Mesendoderm (in vitro differentiated cells): ENCODE results near the gene RHOBTB3.

Experiments
- DNase-seq: peaks from one replicate; pipeline ENCODE4 v3.0.0; 2013
- H2AK5ac ChIP-seq: 2 replicates; pipeline ENCODE4 v1.6.1; 2013; ENCODE audit warnings: low read length, inconsistent platforms
- H2BK120ac ChIP-seq: 2 replicates; pipeline ENCODE4 v1.6.1; 2013; ENCODE audit warnings: low read depth, mild to moderate bottlenecking, low read length, moderate library complexity, mixed read lengths
- H2BK15ac ChIP-seq: replicated peaks from 2 replicates; pipeline ENCODE4 v1.6.1; 2013; ENCODE audit warnings: low read depth, mild to moderate bottlenecking, moderate library complexity
- H2BK5ac ChIP-seq: 2 replicates; pipeline ENCODE4 v1.6.1; 2013; ENCODE audit warnings: low read length, inconsistent platforms
- H3K18ac ChIP-seq: 2 replicates; pipeline ENCODE4 v1.6.1; 2013; ENCODE audit warnings: mild to moderate bottlenecking, low read length, mixed read lengths
- H3K23ac ChIP-seq: one replicate; pipeline ENCODE4 v1.6.1; 2013; ENCODE audit warnings: low read length
- H3K27ac ChIP-seq: 2 replicates; pipeline ENCODE4 v1.5.1; 2013; ENCODE audit warnings: low read depth, mild to moderate bottlenecking, inconsistent platforms, low read length, moderate library complexity
- H3K27me3 ChIP-seq: 2 replicates; pipeline ENCODE4 v1.6.1; 2013; ENCODE audit warnings: low read length, control low read depth, mild to moderate bottlenecking, inconsistent platforms; ENCODE audit not compliant: insufficient read depth, poor library complexity
- H3K36me3 ChIP-seq: 2 replicates; pipeline ENCODE4 v1.6.1; 2013; ENCODE audit warnings: low read length, inconsistent platforms; ENCODE audit not compliant: control insufficient read depth, insufficient read depth
- H3K4ac ChIP-seq: one replicate; pipeline ENCODE4 v1.6.1; 2013; ENCODE audit warnings: low read depth, mild to moderate bottlenecking, low read length, moderate library complexity
- H3K4me1 ChIP-seq: 2 replicates; pipeline ENCODE4 v1.6.1; 2013; ENCODE audit warnings: low read depth, low read length, inconsistent platforms; ENCODE audit not compliant: control insufficient read depth
- H3K4me2 ChIP-seq: 2 replicates; pipeline ENCODE4 v1.6.1; 2013; ENCODE audit warnings: low read length
- H3K4me3 ChIP-seq: 2 replicates; pipeline ENCODE4 v1.5.1; 2013; ENCODE audit warnings: mild to moderate bottlenecking, low read length
- H3K56ac ChIP-seq: one replicate; pipeline ENCODE4 v1.6.1; 2013; ENCODE audit warnings: low read length
- H3K79me1 ChIP-seq: 2 replicates; pipeline ENCODE4 v1.6.1; 2013; ENCODE audit warnings: low read length, inconsistent platforms
- H3K79me2 ChIP-seq: 2 replicates; pipeline ENCODE4 v1.6.1; 2013; ENCODE audit warnings: mild to moderate bottlenecking, low read length; ENCODE audit not compliant: control insufficient read depth, insufficient read depth
- H3K9ac ChIP-seq: 2 replicates; pipeline ENCODE4 v1.6.1; 2013; ENCODE audit warnings: low read length, inconsistent platforms
- H4K5ac ChIP-seq: one replicate; pipeline ENCODE4 v1.6.1; 2013; ENCODE audit warnings: low read length
- H4K8ac ChIP-seq: one replicate; pipeline ENCODE4 v1.6.1; 2013; ENCODE audit warnings: low read depth, mild to moderate bottlenecking, control low read depth, low read length, moderate library complexity
- WGBS: extraction: QIAGEN DNeasy Blood & Tissue Kit; methylation state at CpG from one replicate; pipeline ENCODE4 v1.1.7; 2013; ENCODE audit warnings: low lambda C conversion rate, missing lambda C conversion rate; ENCODE audit not compliant: insufficient coverage; ENCODE audit errors: extremely low coverage; 5-methylcytosine and 5-hydroxymethylcytosine counted together

The RHOBTB3 gene

GRCh38 chr5:95824747-95825146, 93.6 kb downstream of the RHOBTB3 start:
- Histone ChIP-seq H3K27me3 (no peaks in the 10 kb centered on the region), H3K79me1 (no peaks in the 10 kb centered on the region), H2BK120ac (no peak overlapping the region), H3K27ac (peak overlapping the region; percentile 13), H3K56ac (no peak overlapping the region), H3K4ac (no peak overlapping the region), H3K18ac (no peak overlapping the region), H3K9ac (no peak overlapping the region), H3K36me3 (no peaks in the 10 kb centered on the region), H2BK5ac (peak overlapping the region; percentile 27), H4K5ac (no peak overlapping the region), H3K79me2 (no peaks in the 10 kb centered on the region), H3K4me3 (no peak overlapping the region), H3K23ac (no peak overlapping the region), H4K8ac (no peak overlapping the region), H2AK5ac (no peak overlapping the region), H3K4me1 (peaks cover 14% of the 10 kb centered on the region), H3K4me2 (no peak overlapping the region), H2BK15ac (no peak overlapping the region)
- WGBS: no CpG with 5 or more reads among the region's 5 CpGs
- DNase-seq: no peak

GRCh38 chr5:95825495-95825894, 94.4 kb downstream of the RHOBTB3 start:
- no CpG with 5 or more reads among the region's 3 CpGs for WGBS
- Histone ChIP-seq H2BK120ac (no peak overlapping the region), H3K79me1 (no peaks in the 10 kb centered on the region), H3K36me3 (no peaks in the 10 kb centered on the region), H3K18ac (no peak overlapping the region), H4K8ac (no peak overlapping the region), H3K27ac (no peak overlapping the region), H3K27me3 (no peaks in the 10 kb centered on the region), H3K79me2 (no peaks in the 10 kb centered on the region), H3K4me1 (peaks cover 14% of the 10 kb centered on the region), H3K23ac (no peak overlapping the region), H2BK15ac (no peak overlapping the region), H3K9ac (no peak overlapping the region), H3K4me2 (no peak overlapping the region), H3K4ac (no peak overlapping the region), H2BK5ac (no peak overlapping the region), H3K56ac (no peak overlapping the region), H2AK5ac (peak overlapping the region; percentile 25), H3K4me3 (no peak overlapping the region), H4K5ac (no peak overlapping the region)
- DNase-seq: no peak

GRCh38 chr5:95826949-95827891, 96.1 kb downstream of the RHOBTB3 start:
- H3K27me3 ChIP-seq: no peaks in the 10 kb centered on the region
- no CpG with 5 or more reads among the region's 10 CpGs for WGBS
- H3K36me3 ChIP-seq: no peaks in the 10 kb centered on the region
- no peak overlapping the region for H3K4ac ChIP-seq
- H3K4me2 ChIP-seq: no peak overlapping the region
- no peak overlapping the region for H3K23ac ChIP-seq
- no peak for DNase-seq
- no peak overlapping the region for H2AK5ac ChIP-seq
- H3K79me2 ChIP-seq: no peaks in the 10 kb centered on the region
- no peak overlapping the region for H3K9ac ChIP-seq
- no peak overlapping the region for H3K56ac ChIP-seq
- no peak overlapping the region for H2BK120ac ChIP-seq
- H3K27ac ChIP-seq: no peak overlapping the region
- H2BK5ac ChIP-seq: no peak overlapping the region
- H2BK15ac ChIP-seq: no peak overlapping the region
- no peak overlapping the region for H3K18ac ChIP-seq
- no peak overlapping the region for H4K8ac ChIP-seq
- H3K4me3 ChIP-seq: no peak overlapping the region
- no peak overlapping the region for H4K5ac ChIP-seq
- H3K4me1 ChIP-seq: peaks cover 14% of the 10 kb centered on the region
- H3K79me1 ChIP-seq: no peaks in the 10 kb centered on the region

GRCh38 chr5:95827892-95828246, 96.7 kb downstream of the RHOBTB3 start:
- no peak overlapping the region for H3K27ac ChIP-seq
- no peak overlapping the region for H3K18ac ChIP-seq
- no peak overlapping the region for H3K56ac ChIP-seq
- no peak overlapping the region for H3K23ac ChIP-seq
- H3K36me3 ChIP-seq: no peaks in the 10 kb centered on the region
- H3K4me3 ChIP-seq: no peak overlapping the region
- no peak overlapping the region for H4K8ac ChIP-seq
- H3K4me2 ChIP-seq: no peak overlapping the region
- H3K4ac ChIP-seq: no peak overlapping the region
- H2BK5ac ChIP-seq: no peak overlapping the region
- no peak overlapping the region for H2BK120ac ChIP-seq
- H2AK5ac ChIP-seq: no peak overlapping the region
- H2BK15ac ChIP-seq: no peak overlapping the region
- no peak overlapping the region for H3K9ac ChIP-seq
- no peaks in the 10 kb centered on the region for H3K79me2 ChIP-seq
- no peaks in the 10 kb centered on the region for H3K79me1 ChIP-seq
- no peaks in the 10 kb centered on the region for H3K27me3 ChIP-seq
- no peak overlapping the region for H4K5ac ChIP-seq
- whole genome bisulfite sequencing: no CpG with 5 or more reads among the region's 3 CpGs
- peaks cover 13% of the 10 kb centered on the region for H3K4me1 ChIP-seq
- DNase-seq: no peak

- Histone ChIP-seq H3K27ac (no peak overlapping the region), H3K4ac (no peak overlapping the region), H3K36me3 (no peaks in the 10 kb centered on the region), H3K23ac (no peak overlapping the region), H2BK120ac (no peak overlapping the region), H3K27me3 (no peaks in the 10 kb centered on the region), H4K8ac (no peak overlapping the region), H3K4me1 (no peaks in the 10 kb centered on the region), H2AK5ac (no peak overlapping the region), H3K4me2 (no peak overlapping the region), H3K79me2 (no peaks in the 10 kb centered on the region), H2BK15ac (no peak overlapping the region), H3K18ac (no peak overlapping the region), H4K5ac (no peak overlapping the region), H3K4me3 (no peak overlapping the region), H3K56ac (no peak overlapping the region), H2BK5ac (no peak overlapping the region), H3K9ac (no peak overlapping the region), H3K79me1 (no peaks in the 10 kb centered on the region)
- WGBS: no CpG with 5 or more reads among the region's 2 CpGs
- DNase-seq: no peak
Observed at GRCh38 chr5:95830226-95830625, 99.1 kb downstream of the RHOBTB3 start.

- no peak overlapping the region for H3K4ac ChIP-seq
- no peak overlapping the region for H2BK120ac ChIP-seq
- no peak overlapping the region for H2BK15ac ChIP-seq
- no peak overlapping the region for H4K5ac ChIP-seq
- H3K4me2 ChIP-seq: no peak overlapping the region
- H3K27me3 ChIP-seq: no peaks in the 10 kb centered on the region
- no peak overlapping the region for H3K27ac ChIP-seq
- no peak overlapping the region for H2AK5ac ChIP-seq
- H3K79me2 ChIP-seq: no peaks in the 10 kb centered on the region
- H3K4me1 ChIP-seq: no peaks in the 10 kb centered on the region
- H3K56ac ChIP-seq: no peak overlapping the region
- no peak overlapping the region for H3K23ac ChIP-seq
- no peak overlapping the region for H4K8ac ChIP-seq
- no peak overlapping the region for H3K4me3 ChIP-seq
- H3K36me3 ChIP-seq: no peaks in the 10 kb centered on the region
- H3K79me1 ChIP-seq: no peaks in the 10 kb centered on the region
- H3K9ac ChIP-seq: no peak overlapping the region
- no peak overlapping the region for H2BK5ac ChIP-seq
- DNase-seq: no peak
- no peak overlapping the region for H3K18ac ChIP-seq
Observed at GRCh38 chr5:95832664-95833063, 101.5 kb downstream of the RHOBTB3 start.
